Choroid plexus epithelial cell (primary cell): ENCODE results near the gene ZNF853.
A peak's percentile ranks its signal among the peaks of the same experiment; 100 is the strongest.

Experiments used
- DNase-seq: peaks from one replicate; pipeline ENCODE4 v3.0.0-alpha.2; 2010; ENCODE audit warnings: low read depth
- H3K4me3 ChIP-seq: 2 replicates; pipeline ENCODE4 v1.5.1; 2011; ENCODE audit warnings: low read depth, mild to moderate bottlenecking, control low read depth, low read length, moderate library complexity
- TF ChIP-seq, protein P1 (sequence below): conservative IDR thresholded peaks from 2 replicates; pipeline ENCODE4 v1.5.1; 2011; ENCODE audit warnings: low read depth, mild to moderate bottlenecking, control low read depth, inconsistent platforms, low read length, moderate library complexity

ZNF853 gene

DNA sequence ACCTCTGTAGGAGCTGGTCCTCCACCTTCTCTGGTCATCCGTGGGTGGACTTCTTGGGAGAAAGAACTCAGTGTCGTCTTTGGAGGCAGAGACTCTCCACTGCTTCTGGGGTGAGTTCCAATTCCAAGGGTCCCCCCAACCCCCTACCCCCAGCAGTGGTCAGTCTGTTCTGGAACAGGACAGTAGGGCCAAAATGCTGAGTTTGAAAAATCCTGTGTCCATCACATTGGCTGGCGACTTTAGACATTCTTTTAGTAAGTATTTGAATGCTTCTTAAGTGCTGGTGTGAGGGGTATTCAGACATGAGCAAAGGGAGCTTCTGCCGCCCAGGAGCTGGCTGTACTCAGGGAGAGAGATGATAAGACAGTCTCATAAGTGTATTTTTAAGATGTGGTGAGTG, 23.6 kb downstream of the ZNF853 start:
- DNase-seq = no peak
- TF ChIP-seq, protein P1, sequence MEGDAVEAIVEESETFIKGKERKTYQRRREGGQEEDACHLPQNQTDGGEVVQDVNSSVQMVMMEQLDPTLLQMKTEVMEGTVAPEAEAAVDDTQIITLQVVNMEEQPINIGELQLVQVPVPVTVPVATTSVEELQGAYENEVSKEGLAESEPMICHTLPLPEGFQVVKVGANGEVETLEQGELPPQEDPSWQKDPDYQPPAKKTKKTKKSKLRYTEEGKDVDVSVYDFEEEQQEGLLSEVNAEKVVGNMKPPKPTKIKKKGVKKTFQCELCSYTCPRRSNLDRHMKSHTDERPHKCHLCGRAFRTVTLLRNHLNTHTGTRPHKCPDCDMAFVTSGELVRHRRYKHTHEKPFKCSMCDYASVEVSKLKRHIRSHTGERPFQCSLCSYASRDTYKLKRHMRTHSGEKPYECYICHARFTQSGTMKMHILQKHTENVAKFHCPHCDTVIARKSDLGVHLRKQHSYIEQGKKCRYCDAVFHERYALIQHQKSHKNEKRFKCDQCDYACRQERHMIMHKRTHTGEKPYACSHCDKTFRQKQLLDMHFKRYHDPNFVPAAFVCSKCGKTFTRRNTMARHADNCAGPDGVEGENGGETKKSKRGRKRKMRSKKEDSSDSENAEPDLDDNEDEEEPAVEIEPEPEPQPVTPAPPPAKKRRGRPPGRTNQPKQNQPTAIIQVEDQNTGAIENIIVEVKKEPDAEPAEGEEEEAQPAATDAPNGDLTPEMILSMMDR = no peak
- H3K4me3 ChIP-seq = no peak overlapping the region

DNA sequence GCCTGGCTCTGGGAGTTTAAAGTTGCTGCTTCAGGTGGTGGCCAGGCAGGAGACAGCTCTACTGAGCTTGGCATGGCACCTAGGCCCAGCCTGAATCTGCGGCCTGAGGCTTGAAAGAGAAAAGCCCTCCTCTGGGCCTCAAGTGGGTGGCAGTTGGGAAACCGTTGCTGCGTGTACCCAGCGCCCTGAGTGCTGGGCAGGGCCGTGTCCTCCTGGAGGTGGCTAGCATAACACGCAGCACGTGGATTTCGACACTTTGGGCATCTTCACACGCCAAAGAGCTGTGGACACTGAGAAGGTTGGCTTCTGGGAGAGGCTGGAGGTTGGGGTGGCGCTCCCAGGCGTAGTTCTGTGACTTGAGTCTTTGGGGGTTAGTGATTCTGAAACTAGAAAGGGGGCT, 24.2 kb downstream of the ZNF853 start:
- TF ChIP-seq, protein P1 = no peak

DNA sequence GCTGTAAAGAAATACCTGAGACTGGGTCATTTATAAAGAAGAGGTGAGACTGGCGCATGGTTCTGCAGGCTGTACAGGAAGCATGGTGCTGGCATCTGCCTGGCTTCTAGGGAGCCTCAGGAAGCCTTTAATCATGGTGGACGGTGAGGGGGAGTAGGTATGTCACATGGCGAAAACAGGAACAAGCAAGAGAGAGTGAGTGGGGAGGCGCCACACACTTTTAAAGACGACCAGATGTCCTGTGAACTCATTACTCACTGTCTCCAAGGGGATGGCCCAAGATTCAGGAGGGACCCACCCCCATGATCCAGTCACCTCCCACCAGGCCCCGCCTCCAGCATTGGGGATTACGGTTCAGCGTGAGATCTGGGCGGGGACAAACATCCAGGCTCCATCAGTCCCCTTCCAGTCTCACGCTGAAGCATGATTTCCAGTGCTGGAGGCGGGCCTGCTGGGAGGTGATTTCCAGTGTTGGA, 24.9 kb downstream of the ZNF853 start:
- DNase-seq = peak; percentile 63
- no peak overlapping the region for H3K4me3 ChIP-seq
- TF ChIP-seq, protein P1 = no peak

More for the DNA sequence above, 24.2 kb downstream of the ZNF853 start:
- DNase-seq = no peak
- H3K4me3 ChIP-seq = no peak overlapping the region

DNA sequence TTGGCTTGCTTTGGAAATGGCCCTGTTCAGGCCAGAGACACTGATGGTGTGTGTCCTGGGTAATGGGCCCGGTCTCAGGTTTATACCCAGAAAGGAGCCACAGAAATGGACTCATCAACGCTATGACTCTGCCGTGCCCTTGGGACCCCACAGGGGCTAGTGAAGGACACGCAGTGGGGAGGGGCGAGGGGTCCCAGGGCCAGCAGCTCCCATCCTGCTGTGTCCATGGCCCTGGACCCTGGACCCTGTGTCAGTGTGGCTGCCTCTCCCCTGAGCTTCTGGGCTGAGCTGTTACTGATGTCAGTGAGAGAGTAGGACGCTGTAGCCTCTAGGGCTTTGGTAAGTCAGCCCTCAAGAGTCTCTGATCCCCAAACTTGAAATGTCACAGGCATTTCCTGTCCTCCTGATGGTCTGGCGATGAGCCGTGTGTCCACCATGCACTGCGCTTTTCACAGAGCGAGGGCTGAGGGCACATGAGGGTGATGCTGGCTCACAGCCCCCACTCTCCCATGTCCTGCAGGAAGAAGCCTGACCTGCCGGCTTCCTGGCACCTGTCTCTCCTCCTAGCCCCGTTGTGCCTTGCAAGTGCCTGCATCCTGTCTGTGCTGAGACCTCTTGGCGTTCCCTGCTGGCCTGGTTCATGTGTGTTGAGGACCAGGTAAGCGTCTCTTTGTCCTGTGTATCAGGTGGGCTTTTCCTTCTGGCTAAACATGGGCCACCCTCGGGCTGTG, 26.1 kb downstream of the ZNF853 start:
- DNase-seq = no peak
- TF ChIP-seq, protein P1 = no peak
- no peak overlapping the region for H3K4me3 ChIP-seq

DNA sequence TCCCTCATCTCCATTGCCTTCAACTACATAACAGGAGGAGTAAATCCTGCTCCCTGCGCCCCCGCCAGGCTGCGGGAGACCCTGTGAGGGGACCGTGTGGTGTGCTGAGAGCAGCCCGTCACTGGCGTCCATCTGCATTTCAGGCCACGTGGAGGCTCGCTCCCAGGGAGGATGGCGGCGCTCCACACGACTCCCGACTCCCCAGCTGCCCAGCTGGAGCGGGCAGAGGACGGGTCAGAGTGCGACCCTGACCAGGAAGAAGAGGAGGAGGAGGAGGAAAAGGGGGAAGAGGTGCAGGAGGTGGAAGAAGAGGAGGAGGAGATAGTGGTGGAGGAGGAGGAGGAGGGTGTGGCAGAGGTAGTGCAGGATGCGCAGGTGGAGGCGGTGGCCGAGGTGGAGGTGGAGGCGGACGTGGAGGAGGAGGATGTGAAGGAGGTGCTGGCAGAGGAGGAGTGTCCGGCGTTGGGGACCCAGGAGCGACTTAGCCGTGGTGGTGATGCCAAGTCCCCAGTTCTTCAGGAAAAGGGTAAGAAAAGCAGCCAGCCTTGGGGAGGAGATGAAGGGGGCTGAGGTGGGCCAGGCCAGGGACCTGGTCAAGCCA, 26.9 kb downstream of the ZNF853 start:
- DNase-seq = no peak
- no peak overlapping the region for H3K4me3 ChIP-seq
- TF ChIP-seq, protein P1 = no peak

DNA sequence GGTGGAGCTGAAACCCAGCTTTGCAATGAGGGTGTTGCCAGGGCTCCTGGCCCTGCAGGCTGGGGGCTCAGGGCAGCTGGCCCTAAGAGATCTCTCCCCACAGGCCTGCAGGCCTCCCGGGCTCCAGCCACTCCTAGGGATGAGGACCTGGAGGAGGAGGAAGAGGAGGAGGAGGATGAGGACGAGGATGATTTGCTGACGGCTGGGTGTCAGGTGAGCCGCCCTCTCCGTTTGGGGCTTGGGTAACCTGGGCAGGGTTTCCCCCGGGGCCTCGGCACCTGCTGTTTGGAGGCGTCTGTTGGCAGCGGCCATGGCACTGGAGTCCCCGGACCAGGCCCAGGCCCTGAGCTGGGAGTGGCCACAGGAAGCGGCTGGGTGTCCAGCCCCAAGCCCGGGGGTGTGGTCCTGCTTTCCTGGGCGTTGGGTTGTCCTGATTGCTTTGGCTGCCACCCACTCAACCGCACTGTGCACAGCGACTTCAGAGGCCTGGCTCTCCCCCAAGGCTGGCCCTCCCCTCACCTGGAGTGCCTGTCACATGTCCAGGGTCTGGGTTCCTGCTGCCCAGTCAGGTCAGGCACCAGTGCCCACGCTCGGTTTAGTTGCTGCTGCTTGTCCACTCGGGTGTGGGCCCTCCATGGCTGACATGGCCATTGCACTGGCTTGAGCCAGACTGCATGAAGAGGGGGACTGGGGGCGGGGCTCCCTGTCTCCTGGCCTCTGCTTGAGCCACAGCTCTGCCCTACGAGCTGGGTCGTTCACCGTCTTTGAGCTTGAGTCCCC, 27.6 kb downstream of the ZNF853 start:
- no peak overlapping the region for H3K4me3 ChIP-seq
- no peak for DNase-seq
- TF ChIP-seq, protein P1 = no peak
